NB4 (cell line): ENCODE measurements around the gene NID2.

Experiments
- POLR2A ChIP-seq: IDR thresholded peaks from 2 replicates; pipeline ENCODE4 v1.6.1; 2011; ENCODE audit warnings: mild to moderate bottlenecking; ENCODE audit not compliant: insufficient read length; ENCODE audit errors: extremely low read depth
- TF ChIP-seq, protein P1 (sequence below): IDR thresholded peaks from one replicate; pipeline ENCODE4 v1.5.1; 2012; ENCODE audit warnings: low read depth, low read length
- TF ChIP-seq, protein P2 (sequence below): IDR thresholded peaks from 2 replicates; pipeline ENCODE4 v1.6.1; 2011; ENCODE audit warnings: low read depth, low read length

DNA sequence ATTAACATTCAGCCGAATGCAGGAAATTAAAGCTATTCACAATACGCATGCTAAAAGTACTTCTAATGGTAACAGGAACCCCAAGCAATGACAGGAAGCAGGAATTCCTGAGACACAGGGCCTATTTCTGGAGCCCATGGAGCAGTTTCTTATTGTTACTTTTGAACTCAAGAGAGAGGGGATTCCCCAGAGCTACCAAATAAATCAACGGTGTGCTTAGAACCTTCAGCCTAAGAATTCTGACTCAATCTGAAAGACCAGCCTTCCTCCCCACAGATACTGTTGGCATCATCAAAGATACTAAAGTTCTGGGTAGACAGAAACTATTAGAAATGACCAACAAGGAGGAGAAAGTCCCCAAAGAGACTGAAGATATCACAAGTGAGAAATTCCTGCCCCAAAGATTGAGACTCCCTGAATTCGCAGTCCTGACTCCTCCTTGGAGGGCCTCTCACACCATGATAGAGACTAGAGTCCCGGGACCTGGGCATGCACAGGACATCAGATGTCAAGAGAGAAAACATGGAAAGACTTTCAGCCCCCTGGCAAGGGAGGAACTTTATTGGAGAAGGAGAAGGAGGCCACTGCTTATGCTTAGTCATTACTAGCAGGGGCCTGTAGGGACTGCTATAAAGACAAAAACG, 46.8 kb downstream of the NID2 start:
- TF ChIP-seq, protein P1, sequence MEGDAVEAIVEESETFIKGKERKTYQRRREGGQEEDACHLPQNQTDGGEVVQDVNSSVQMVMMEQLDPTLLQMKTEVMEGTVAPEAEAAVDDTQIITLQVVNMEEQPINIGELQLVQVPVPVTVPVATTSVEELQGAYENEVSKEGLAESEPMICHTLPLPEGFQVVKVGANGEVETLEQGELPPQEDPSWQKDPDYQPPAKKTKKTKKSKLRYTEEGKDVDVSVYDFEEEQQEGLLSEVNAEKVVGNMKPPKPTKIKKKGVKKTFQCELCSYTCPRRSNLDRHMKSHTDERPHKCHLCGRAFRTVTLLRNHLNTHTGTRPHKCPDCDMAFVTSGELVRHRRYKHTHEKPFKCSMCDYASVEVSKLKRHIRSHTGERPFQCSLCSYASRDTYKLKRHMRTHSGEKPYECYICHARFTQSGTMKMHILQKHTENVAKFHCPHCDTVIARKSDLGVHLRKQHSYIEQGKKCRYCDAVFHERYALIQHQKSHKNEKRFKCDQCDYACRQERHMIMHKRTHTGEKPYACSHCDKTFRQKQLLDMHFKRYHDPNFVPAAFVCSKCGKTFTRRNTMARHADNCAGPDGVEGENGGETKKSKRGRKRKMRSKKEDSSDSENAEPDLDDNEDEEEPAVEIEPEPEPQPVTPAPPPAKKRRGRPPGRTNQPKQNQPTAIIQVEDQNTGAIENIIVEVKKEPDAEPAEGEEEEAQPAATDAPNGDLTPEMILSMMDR: no peak
- TF ChIP-seq POLR2A: no peak
- TF ChIP-seq, protein P2, sequence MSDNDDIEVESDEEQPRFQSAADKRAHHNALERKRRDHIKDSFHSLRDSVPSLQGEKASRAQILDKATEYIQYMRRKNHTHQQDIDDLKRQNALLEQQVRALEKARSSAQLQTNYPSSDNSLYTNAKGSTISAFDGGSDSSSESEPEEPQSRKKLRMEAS: no peak
